B cell (primary cell): ENCODE data around the gene ANKRD13C.

ENCODE experiments used
- EZH2 ChIP-seq: IDR thresholded peaks from 2 replicates; pipeline ENCODE4 v1.6.1; 2012; ENCODE audit warnings: borderline replicate concordance, low read depth, mild to moderate bottlenecking, moderate library complexity, low read length; ENCODE audit not compliant: insufficient read depth, poor library complexity, severe bottlenecking
- TF ChIP-seq, protein P1 (sequence below): fragments of 200-600 bp; IDR thresholded peaks from one replicate; pipeline ENCODE4 v1.8.0; 2022; ENCODE audit warnings: antibody characterized with exemption, mild to moderate bottlenecking

DNA sequence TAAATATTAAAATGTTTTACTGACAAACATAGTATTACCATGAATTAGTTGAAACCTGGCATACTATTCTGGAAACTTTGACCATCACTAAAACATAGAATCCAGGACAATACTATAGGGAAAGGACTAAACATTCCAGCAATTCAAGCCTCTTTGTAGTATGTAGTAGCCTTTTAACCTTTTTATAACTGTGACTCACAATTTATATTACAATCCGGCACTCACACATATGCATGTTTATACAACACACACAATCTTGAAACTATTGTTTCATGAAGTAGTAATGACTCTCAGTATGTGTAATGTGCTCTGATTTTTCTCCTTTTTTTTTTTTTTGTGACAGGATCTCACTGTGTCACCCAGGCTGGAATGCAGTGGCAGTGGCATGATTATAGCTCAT is 64.3 kb downstream of the ANKRD13C start:
- TF ChIP-seq EZH2 = no peak
- TF ChIP-seq, protein P1, sequence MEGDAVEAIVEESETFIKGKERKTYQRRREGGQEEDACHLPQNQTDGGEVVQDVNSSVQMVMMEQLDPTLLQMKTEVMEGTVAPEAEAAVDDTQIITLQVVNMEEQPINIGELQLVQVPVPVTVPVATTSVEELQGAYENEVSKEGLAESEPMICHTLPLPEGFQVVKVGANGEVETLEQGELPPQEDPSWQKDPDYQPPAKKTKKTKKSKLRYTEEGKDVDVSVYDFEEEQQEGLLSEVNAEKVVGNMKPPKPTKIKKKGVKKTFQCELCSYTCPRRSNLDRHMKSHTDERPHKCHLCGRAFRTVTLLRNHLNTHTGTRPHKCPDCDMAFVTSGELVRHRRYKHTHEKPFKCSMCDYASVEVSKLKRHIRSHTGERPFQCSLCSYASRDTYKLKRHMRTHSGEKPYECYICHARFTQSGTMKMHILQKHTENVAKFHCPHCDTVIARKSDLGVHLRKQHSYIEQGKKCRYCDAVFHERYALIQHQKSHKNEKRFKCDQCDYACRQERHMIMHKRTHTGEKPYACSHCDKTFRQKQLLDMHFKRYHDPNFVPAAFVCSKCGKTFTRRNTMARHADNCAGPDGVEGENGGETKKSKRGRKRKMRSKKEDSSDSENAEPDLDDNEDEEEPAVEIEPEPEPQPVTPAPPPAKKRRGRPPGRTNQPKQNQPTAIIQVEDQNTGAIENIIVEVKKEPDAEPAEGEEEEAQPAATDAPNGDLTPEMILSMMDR = no peak
